ENCODE measurements around the gene LCE5A.

- TF ChIP-seq CTCF (IDR thresholded peaks at IDR 0.05) = no peak
- no peak for TF ChIP-seq POLR2A (IDR thresholded peaks at IDR 0.05)
Measured at GRCh38 chr1:152525080-152525641, 14.6 kb downstream of the LCE5A start.

Data from esophagus squamous epithelium (tissue), 4 donors.